HG03135 (cell line): ENCODE results near the gene LPAR1.
"Not testable (repeated sequence)": the region's sequence is repeated elsewhere in the genome, so short reads cannot be mapped to it uniquely, and the experiment has no call there.

Experiments
- ATAC-seq: cut with Tn5 transposase; IDR thresholded peaks from one replicate; pipeline ENCODE4 v1.9.1; 2021; ENCODE audit warnings: mild to moderate bottlenecking, moderate library complexity; ENCODE audit not compliant: unreplicated experiment

Gene LPAR1

DNA sequence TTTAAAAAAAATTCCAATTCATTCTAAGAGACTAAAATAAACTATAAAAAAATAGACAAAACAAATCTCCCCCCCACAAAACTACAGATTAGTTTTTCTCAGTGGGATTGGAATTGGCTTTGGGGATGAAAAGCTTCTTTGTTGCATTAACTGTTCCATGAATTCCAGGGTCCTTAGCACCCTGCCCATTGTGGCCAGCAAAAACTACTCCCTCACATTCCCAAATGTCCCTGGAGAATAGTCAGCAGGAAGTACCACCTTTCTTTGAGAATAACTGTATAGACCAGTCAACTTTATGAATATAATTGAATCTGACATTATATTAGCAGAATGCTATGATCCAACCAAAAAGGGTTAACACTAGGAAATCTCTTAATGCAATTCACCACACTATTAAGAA lies 147.9 kb downstream of the LPAR1 start:
- no peak for ATAC-seq

DNA sequence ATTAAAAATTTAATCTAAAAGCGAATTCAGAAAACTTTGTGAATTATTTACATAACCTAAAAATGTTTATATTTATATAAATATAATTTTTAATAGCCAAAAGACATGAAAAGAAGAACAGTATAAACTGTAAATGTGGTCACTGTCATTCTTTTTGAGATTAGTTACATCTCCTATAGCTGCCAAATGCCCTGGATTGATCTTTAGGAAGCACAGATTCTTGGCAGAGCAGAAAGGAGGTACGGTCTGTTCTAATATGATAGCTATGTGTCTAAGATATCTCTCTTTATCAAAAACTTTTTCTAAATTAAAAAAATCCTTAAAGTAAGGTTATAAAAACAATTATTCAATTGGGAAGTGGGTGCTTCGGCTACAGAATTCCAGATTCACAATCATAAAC lies 151.0 kb downstream of the LPAR1 start:
- no peak for ATAC-seq

DNA sequence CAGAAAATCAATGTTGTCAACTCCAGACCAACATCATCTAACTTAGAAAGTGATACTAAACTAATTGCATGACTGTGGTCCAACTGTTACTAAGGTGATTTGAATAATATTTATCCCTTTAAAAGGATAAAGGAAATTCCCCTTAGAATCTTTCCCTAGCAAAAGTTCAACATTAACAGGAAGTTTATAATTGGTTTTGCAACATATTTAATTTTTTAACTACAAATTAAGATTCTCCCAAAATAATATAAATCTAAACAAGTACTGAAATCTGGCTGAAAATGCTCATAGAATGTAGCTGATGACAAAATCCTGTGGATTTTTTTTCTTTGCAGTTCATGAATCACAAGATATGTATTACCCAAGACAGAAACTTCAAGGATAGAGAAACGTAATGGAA lies 151.4 kb downstream of the LPAR1 start:
- ATAC-seq: no peak

DNA sequence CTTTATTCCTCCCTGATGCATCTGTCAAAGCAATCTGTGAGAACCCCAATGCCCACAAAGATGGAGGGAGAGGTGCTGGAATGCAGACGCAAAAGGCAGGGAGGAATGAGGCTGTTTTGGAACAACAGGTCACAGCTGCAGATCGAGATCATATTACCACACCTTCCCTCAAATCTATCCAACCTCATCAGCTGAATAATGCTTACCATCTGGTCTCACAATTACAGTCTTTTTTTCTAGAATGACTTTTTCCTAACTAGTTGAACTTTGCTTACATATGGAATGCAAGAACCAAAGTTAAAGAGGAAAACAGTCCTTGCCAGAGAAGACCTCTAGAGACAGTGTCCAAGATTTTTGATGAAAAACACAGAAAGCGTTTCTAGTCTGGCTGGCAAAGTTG lies 158.1 kb downstream of the LPAR1 start:
- no peak for ATAC-seq

DNA sequence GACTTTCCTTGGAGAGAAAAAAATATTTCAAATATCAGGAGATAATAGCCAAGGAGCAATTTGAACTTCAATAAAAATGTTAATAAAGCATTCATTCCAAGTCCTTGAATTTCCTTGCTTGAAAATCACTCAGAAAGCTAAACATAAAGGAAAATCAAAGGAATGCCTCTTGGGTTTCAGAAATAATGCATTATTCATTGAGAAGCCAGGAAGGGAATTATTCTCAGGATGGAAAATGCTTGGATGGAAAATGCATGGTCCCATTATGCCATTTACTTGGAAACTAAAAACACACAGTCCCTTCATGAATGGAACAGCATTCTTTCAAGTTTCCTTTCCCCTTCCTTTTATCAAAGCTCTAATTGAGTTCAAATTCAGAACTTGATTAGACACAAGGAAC lies 160.9 kb downstream of the LPAR1 start:
- no peak for ATAC-seq

DNA sequence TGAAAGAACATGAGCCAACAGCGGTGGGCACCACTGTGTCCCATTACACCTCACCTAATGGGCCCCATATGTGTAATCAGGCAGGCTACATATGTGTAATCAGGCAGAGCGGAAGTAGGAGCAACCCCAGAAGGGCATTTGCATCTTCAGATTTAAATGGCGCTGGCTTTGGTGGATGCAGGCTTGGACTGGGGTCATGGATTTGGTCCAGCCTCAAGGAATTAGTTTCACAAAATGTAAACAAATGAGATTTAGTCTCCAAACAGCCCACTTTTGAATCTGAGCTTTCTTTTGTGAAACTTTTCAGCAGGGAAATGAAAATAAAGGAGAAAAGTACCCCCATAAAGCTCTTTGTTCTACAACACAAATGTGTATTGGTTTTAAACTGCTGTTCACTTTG lies 161.3 kb downstream of the LPAR1 start:
- ATAC-seq: no peak

DNA sequence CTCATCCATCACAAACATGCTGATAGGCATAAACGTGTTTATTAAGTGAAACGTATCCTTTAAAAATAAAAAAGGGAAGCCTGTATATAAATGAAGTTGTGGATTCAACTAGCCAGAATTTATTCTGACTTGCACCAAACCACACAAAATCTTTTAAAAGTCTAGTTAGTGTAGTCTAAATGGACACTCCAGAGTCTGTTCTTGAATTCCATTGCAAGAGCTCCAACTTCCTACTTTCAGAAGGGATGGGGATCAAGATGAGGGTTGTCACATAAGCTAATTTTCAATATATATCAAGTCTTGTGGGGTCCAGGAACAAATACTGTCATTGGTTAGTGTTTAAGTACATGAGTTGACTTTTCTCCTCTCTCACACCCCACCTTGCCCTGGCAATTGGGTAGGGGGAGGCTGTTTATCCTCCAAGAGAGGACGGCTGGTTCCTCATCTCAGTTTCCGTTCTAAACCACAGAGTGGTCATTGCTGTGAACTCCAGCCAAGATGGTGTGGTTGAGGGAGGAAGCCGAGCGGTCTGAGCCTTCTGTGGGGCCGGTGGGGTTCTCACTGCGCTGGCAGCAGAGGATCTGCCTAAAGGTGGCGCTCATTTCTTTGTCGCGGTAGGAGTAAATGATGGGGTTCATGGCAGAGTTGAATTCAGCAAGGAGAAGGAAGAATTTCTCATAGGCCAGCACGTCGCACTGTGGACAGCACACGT lies 163.2 kb downstream of the LPAR1 start:
- peak; percentile 78 for ATAC-seq

DNA sequence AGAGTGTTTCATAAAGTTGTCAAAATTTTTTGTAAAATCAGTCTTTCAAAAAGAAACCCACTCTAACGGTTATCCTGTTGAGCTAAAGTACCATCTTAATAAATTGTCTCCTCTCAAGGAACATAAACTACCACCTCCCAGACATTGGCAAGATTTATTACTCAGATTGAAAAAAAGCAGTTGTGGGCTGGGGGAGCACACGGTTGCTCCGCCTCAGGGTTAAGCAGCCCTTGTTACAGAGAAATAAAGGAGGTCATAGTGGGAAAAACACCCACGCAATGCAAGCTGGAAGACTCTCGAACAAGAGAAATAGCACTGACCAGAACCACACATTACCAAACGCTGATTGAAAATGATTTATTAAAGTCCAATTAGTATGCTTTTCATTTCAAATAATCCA lies 165.3 kb downstream of the LPAR1 start:
- ATAC-seq: no peak

DNA sequence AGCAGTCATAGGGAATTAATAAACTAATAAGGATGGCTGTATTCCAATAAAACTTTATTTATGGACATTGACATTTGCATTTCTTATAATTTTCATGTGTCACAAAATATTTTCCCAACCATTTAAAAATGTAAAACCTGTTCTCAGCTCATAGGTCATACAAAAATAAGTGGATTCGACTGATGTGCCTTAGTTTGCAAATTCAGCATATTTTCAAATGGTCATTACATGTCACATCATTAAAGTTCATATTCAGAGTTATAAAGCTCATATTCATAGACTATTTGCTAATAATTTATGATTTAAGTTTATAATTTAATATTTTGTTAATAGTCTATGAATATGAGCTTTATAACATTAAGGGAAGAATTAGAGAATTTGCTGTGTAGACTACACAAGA lies 166.5 kb downstream of the LPAR1 start:
- ATAC-seq: no peak

DNA sequence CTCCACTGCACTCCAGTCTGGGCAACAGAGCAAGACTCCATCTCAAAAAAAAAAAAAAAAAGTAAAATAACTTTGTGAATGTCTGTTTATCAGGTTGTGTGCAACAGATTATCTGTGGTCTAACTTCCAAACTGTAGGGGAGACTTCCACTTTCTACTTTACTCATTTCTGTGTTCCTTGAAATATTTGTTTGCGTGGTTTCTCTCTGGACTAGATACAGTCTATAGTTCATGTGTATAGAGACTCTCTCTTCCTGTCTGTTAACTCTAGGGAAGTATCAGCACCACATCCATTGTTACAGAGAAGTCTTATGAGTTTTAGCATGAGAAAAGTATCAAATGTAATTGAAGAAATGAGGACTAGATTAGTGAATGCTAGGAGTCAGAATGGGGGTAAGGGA lies 168.3 kb downstream of the LPAR1 start:
- ATAC-seq: no peak

DNA sequence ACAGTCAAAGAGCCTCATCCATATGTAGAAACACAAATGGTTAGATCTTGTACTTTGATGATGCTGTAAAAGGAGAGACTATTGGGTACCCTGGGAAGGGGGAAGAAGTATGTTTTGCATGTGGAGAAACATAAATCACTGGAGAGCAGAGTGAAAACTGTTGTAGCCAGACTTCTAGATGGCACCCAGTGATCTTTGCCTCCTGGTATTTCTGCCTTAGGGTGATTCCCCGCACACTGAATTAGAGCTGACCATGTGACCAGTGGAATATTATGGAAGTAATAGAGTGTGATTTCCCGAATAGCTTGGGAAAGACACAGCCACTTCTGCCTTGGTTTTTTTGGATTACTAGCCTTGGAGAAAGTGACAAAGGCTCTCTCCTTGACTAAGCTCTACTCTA lies 174.3 kb downstream of the LPAR1 start:
- no peak for ATAC-seq

DNA sequence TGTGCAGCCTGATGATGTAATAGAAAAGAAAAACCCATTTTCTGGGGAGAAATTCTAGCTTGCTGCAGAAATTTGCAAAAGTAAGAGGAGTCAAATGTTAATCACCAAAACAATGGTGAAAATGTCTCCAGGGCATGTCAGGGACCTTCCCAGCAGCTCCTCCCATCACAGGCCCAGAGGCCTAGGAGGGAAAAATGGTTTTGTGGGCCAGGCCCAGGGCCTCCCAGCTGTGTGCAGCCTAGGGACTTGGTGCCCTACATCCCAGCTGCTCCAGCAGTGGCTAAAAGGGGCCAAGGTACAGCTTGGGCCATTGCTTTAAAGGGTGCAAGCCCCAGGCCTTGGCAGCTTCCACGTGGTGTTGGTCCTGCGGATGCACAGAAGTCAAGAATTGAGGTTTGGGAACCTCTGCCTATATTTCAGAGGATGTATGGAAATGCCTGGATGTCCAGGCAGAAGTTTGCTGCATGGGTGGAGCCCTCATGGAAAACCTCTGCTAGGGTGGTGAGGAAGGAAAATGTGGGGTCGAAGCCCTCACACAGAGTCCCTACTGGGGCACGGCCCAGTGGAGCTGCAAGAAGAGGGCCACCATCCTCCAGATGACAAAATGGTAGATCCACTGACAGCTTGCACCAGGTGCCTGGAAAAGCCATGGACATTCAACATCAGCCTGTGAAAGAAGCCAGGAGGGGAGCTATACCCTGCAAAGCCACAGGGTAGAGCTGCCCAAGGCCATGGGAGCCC lies 176.7 kb downstream of the LPAR1 start:
- not testable (repeated sequence) for ATAC-seq

DNA sequence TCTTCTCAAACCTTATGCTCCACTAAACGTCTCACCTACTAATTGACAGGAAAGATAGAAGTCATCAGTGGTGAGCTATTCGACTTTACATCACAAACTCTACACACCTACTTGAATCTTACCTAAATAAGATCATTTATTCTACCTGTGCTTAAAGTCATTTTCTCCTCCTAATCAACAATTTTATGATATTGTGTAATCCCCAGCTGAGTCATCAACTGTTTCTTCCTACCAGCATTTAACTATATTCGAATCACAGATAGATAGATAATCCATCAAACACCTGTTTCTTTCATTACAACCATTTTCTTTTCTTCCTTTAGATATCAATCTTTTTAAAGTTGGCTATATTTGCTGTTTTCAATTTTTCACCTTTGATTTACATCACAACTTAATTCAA lies 181.5 kb downstream of the LPAR1 start:
- no peak for ATAC-seq

DNA sequence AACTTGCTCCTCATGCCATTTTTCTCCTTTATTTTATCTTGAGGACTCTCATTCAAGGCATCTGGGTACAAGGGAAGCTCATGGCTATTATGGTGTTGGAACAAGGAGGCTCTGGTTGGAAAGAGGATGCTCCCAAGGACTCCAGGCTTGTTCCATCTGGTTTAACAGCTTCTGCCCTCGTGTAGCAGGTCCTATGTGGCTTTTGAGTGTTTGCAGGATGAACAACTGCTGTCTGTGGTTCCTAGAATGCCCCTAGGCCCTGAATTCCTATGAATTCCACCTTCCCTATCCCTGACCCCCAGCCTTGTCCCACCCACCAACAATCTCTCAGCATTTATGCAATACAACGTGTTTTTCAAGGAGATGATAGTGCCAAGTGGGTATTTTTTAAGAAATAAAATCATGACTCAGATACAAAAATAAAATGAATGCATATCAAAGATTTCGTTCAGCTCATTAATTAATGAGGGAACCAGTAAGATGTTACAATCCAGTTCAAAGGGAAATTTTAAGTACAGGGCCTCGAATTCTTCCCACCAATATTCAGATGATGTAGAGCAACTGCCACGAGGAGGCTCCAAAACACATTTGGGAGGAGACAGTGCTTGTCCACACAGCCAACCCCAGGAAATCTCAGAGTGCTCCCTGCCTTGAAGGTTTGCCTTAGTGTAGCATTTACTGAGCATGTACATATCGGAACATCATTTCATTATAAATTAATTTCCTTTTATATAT lies 187.7 kb downstream of the LPAR1 start:
- ATAC-seq: no peak

DNA sequence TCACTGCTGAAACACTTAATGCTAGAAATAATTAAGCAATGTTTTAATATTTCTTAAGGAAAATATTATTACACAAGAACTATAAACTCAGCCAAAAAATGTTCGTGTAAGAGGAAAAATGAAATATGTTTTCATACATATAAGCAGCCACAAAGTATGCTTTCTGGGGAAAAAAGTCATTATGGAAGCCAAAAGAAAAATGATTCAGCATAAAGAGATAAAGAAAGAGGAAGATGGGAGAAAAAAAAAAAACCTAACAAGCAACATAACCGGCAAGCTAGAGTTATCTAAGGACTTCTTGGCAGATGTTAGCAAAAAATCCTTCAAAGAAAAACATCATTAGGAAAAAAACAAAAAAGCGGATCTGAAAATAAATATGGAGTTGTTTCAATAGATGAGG lies 190.6 kb downstream of the LPAR1 start:
- no peak for ATAC-seq

DNA sequence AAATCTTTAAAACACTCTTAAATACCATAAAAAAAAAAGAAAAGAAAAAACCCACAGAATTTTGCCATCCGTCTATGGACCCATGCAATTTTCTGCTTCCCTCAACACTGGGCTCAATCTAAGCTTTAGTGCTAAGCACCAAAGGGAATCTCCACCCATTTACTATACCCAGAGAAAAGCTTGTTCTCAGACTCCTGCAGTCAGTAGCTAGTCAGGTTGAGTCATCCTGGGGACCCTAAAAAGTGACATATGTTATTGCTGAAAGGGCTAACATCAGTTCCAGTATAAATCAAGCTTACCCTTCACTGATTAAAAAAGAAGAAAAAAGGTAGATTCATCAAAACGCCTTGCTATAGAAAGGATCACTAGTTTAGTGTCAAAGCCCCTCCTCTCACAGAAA lies 192.1 kb downstream of the LPAR1 start:
- no peak for ATAC-seq

DNA sequence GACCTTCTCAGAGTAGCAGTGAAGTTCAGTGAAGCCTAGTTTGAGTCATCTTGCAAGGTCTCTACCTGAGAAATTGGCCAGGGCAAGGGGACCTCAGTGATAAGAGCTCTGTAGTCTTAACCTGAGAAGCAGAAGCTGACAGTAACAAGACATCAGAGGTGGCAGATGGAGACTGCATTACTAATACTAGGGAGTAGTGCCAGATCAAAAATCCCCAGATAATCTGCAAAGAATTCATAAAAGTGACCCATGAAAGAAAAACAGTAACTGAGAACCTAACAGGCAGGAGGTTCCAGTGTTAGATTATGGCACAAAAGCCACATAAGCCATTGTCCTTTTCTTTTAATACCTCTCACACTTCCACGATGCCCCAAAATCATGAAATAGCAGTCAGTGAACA lies 194.1 kb downstream of the LPAR1 start:
- no peak for ATAC-seq

DNA sequence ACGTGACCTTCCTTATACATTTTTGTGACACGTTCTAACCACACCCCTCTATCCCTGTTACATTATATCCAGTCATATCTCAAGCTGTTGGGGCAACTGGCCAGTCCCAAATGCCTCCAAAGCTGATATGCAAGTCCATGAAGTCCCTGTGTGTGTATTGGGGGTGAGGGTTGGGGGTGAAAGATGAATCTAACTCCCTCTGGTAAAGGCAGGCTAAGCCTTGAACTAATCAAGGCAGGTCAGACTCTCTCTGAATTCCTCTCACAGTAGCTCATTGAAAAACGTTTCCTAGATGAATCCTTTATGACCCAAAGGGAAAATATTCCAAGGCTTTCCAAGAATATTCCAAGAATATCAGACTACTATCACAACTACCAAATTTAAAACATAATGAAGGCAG lies 195.3 kb downstream of the LPAR1 start:
- ATAC-seq: no peak

DNA sequence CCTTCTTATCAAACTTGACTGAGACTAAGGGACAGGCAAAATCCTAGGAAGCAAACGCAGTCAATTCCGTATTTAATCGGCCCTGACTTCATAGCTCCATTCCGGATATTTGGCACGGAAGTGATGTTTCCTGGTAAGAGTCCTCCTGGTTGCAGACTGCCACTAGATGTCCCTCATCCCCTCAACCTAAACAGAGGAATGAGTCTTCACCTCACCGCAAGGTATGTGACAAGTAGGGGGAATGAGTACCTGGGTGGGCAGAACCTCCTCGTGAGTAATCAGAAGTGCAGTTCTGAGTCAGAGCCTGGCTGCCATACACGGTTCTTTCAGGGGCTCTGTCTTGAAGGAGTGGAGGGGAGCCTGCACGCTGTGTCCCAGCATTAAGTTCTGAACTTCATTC lies 196.1 kb downstream of the LPAR1 start:
- no peak for ATAC-seq

DNA sequence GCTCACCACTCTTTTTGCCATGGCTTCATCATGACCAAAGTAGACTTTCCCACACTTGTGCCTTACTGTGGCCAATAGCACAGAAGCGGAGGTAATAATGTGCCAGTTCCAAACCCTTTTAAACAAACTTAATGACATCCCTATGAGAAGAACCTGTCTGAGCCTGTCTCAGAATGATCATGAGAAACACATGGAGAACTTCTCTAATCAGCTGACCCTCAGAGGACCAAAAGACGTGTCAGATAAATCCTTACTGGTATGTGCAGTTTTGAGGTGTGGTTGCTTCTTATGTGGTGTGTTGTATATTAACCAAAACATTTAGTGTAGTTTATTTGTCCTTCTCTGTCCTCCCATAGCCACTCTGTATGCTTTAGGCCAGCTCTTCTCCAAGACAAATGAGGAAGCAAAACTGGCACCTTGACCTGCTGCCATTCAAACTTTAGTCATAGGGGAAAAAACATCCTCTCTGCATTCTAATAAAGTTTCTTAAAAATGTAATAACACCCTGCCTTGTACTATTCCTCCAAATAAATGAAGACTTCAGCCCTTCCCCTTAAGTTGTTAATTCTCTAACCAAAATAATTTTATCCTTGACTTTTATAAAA lies 200.8 kb downstream of the LPAR1 start:
- no peak for ATAC-seq

DNA sequence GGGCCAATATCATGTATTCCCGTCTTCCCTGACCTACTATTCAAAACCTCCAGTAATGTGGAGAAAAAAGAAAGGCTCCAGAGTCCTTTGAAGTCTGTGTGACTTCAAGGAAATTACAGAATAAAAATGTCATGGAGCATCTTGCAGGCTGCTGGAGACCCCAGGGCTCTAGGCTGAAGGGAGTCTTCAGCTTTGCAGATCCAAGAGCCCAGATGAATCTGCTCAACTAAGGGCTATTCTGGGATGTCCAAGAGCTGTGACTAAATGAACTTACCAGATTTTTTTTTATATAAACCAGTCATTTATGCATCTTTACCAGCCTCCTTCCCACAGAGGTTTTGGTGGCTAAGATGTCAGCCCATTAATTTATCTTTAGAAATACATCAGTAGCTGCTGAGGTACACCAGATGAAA lies 202.4 kb downstream of the LPAR1 start:
- no peak for ATAC-seq

DNA sequence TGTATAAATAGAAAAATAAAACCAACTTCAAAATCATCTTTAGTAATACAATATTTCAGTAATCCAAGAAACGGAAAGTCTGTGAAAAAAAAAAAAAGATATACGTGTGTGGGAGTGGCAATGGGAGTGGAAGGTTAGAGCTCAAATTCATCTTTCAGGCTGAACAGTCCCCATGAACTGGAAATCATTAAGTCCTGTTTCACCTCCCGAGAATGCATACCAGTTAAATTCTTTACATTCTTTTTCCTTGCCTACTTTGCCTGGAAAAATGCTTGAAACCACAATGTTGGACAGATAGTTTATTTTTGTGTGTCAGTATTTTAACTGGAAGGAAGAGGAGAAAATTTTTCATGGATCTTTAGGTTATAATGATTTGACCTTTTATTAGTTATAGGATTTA lies 202.9 kb downstream of the LPAR1 start:
- no peak for ATAC-seq
